Measurements from ENCODE around the gene C5orf63.
"Not testable (repeated sequence)": the region's sequence is repeated elsewhere in the genome, so short reads cannot be mapped to it uniquely, and the experiment has no call there.

Gene C5orf63

GRCh38 chr5:127072861-127073846 is at the start of gene C5orf63:
Gene C5orf63, minus strand, starts transcription at chr5:127073502. Its CDS starts 14,507 bp downstream, at chr5:127058995.
- DNase-seq = peak in 37 of 42 donors; percentile 7 to 61 (median 27)
- intact Hi-C loops (cut with DNase I) = no loop called here

GRCh38 chr5:127112347-127112864 is 39.1 kb upstream of the C5orf63 start:
- DNase-seq = no peak
- intact Hi-C loops (cut with DNase I) = no loop called here

GRCh38 chr5:127111112-127111511 is 37.8 kb upstream of the C5orf63 start:
- intact Hi-C loops (cut with DNase I) = no loop called here
- no peak for DNase-seq

- intact Hi-C loops (cut with DNase I); DNase-seq: not testable (repeated sequence)
Measured at GRCh38 chr5:127108624-127109260, 35.4 kb upstream of the C5orf63 start.

- intact Hi-C loops (cut with DNase I) = no loop called here
- no peak for DNase-seq
Measured at GRCh38 chr5:127101935-127102334, 28.6 kb upstream of the C5orf63 start.

GRCh38 chr5:127101533-127101932 is 28.2 kb upstream of the C5orf63 start:
- intact Hi-C loops (cut with DNase I) = no loop called here
- DNase-seq = no peak

- no peak for DNase-seq
- intact Hi-C loops (cut with DNase I) = no loop called here
Measured at GRCh38 chr5:127098241-127098640, 24.9 kb upstream of the C5orf63 start.

- intact Hi-C loops (cut with DNase I) = no loop called here
Measured at GRCh38 chr5:127097278-127097677, 24.0 kb upstream of the C5orf63 start.

GRCh38 chr5:127096328-127096993 is 23.2 kb upstream of the C5orf63 start:
- no peak for DNase-seq
- intact Hi-C loops (cut with DNase I) = no loop called here

More at GRCh38 chr5:127097278-127097677, 24.0 kb upstream of the C5orf63 start:
- DNase-seq = no peak

- DNase-seq = peak in 1 of 42 donors; percentile 30
- intact Hi-C loops (cut with DNase I) = no loop called here
Measured at GRCh38 chr5:127094161-127094814, 21.0 kb upstream of the C5orf63 start.

- intact Hi-C loops (cut with DNase I) = no loop called here
- no peak for DNase-seq
Measured at GRCh38 chr5:127092690-127093089, 19.4 kb upstream of the C5orf63 start.

- intact Hi-C loops (cut with DNase I) = no loop called here
- DNase-seq = no peak
Measured at GRCh38 chr5:127089191-127089590, 15.9 kb upstream of the C5orf63 start.

- no peak for DNase-seq
- intact Hi-C loops (cut with DNase I) = no loop called here
Measured at GRCh38 chr5:127088251-127088650, 14.9 kb upstream of the C5orf63 start.

- DNase-seq = no peak
- intact Hi-C loops (cut with DNase I) = no loop called here
Measured at GRCh38 chr5:127086589-127086988, 13.3 kb upstream of the C5orf63 start.

- intact Hi-C loops (cut with DNase I) = no loop called here
Measured at GRCh38 chr5:127085796-127086195, 12.5 kb upstream of the C5orf63 start.

GRCh38 chr5:127085371-127085770 is 12.1 kb upstream of the C5orf63 start:
- intact Hi-C loops (cut with DNase I) = no loop called here
- no peak for DNase-seq

More at GRCh38 chr5:127085796-127086195, 12.5 kb upstream of the C5orf63 start:
- no peak for DNase-seq

GRCh38 chr5:127084656-127085055 is 11.4 kb upstream of the C5orf63 start:
- no peak for DNase-seq
- intact Hi-C loops (cut with DNase I) = no loop called here

- DNase-seq = no peak
- intact Hi-C loops (cut with DNase I) = no loop called here
Measured at GRCh38 chr5:127083711-127084110, 10.4 kb upstream of the C5orf63 start.

GRCh38 chr5:127079994-127080491 is 6.7 kb upstream of the C5orf63 start:
- intact Hi-C loops (cut with DNase I) = no loop called here
- DNase-seq = no peak

All from head of caudate nucleus (tissue), 42 donors.